Head of caudate nucleus (tissue), 42 donors: ENCODE results near the gene CFAP45.

ENCODE experiments used
- DNase-seq, 42 donors: peaks; one replicate each; pipeline versions ENCODE4 v3.0.0 to v3.0.0-alpha.2; 2020 to 2021; ENCODE audit warnings: mixed read lengths in 7 of 42
- intact Hi-C: fragments of 100-400 bp; cut with DNase I; formaldehyde crosslinking; loops from one replicate; pipeline ENCODE4 v1.15.0; 2022

The CFAP45 gene

GRCh38 chr1:159927211-159927848 lies 27.4 kb upstream of the CFAP45 start:
- no peak for DNase-seq
- intact Hi-C loops = no loop called here

GRCh38 chr1:159925719-159926078 lies 25.7 kb upstream of the CFAP45 start:
- no peak for DNase-seq
- intact Hi-C loops = no loop called here

- intact Hi-C loops = no loop called here
- DNase-seq = peak; percentile 53 to 90 (median 78)
Measured at GRCh38 chr1:159924791-159925718, 25.1 kb upstream of the CFAP45 start, which contains the start of gene TAGLN2. Gene TAGLN2, minus strand, starts transcription at chr1:159925507. Its CDS starts 4,998 bp downstream, at chr1:159920509.

GRCh38 chr1:159924025-159924790 lies 24.2 kb upstream of the CFAP45 start:
- peak in 37 of 42 donors; percentile 23 to 88 (median 50) for DNase-seq
- intact Hi-C loops = no loop called here

GRCh38 chr1:159923203-159924024 lies 23.4 kb upstream of the CFAP45 start:
- intact Hi-C loops = no loop called here
- DNase-seq = peak in 6 of 42 donors; percentile 14 to 52 (median 24)

GRCh38 chr1:159922511-159923202 lies 22.7 kb upstream of the CFAP45 start:
- intact Hi-C loops = no loop called here
- DNase-seq = no peak

GRCh38 chr1:159921700-159922504 lies 21.9 kb upstream of the CFAP45 start:
- no peak for DNase-seq
- intact Hi-C loops = no loop called here

- intact Hi-C loops = no loop called here
- no peak for DNase-seq
Measured at GRCh38 chr1:159921251-159921650, 21.3 kb upstream of the CFAP45 start.

- DNase-seq = no peak
- intact Hi-C loops = no loop called here
Measured at GRCh38 chr1:159920651-159921050, 20.7 kb upstream of the CFAP45 start.

- no peak for DNase-seq
- intact Hi-C loops = no loop called here
Measured at GRCh38 chr1:159920202-159920601, 20.2 kb upstream of the CFAP45 start.

GRCh38 chr1:159919236-159919865 lies 19.4 kb upstream of the CFAP45 start:
- intact Hi-C loops = no loop called here
- DNase-seq = no peak

- intact Hi-C loops = no loop called here
- no peak for DNase-seq
Measured at GRCh38 chr1:159918352-159919200, 18.6 kb upstream of the CFAP45 start.

- intact Hi-C loops = no loop called here
- DNase-seq = peak in 10 of 42 donors; percentile 14 to 54 (median 40)
Measured at GRCh38 chr1:159917533-159918351, 17.8 kb upstream of the CFAP45 start.

- DNase-seq = no peak
- intact Hi-C loops = no loop called here
Measured at GRCh38 chr1:159916242-159917051, 16.5 kb upstream of the CFAP45 start.
